Measurements from ENCODE around the gene ALDH1B1.
"Not testable (repeated sequence)": the region's sequence is repeated elsewhere in the genome, so short reads cannot be mapped to it uniquely, and the experiment has no call there.

ALDH1B1 gene

GRCh38 chr9:38396371-38396671 lies 3.8 kb downstream of the ALDH1B1 start:
- Histone ChIP-seq H3K9me3 (ENCODE audit: severe bottlenecking) (no peaks in the 10 kb centered on the region), H3K36me3 (peaks cover 25% of the 10 kb centered on the region), H3K27ac (no peak overlapping the region), H3K4me3 (ENCODE audit: low read depth, low read length) (no peak overlapping the region), H3K27me3 (ENCODE audit: insufficient read depth, low read depth, severe bottlenecking) (no peaks in the 10 kb centered on the region)
- TF ChIP-seq CTCF (IDR thresholded peaks at IDR 0.05; ENCODE audit: low read depth, low read length) = no peak
- DNase-seq = no peak

GRCh38 chr9:38399191-38399590 lies 6.7 kb downstream of the ALDH1B1 start:
- H3K9me3 ChIP-seq (ENCODE audit: severe bottlenecking); H3K27ac ChIP-seq; H3K27me3 ChIP-seq (ENCODE audit: insufficient read depth, low read depth, severe bottlenecking); H3K4me3 ChIP-seq (ENCODE audit: low read depth, low read length); DNase-seq: not testable (repeated sequence)
- H3K36me3 ChIP-seq = peaks cover 25% of the 10 kb centered on the region

DNA sequence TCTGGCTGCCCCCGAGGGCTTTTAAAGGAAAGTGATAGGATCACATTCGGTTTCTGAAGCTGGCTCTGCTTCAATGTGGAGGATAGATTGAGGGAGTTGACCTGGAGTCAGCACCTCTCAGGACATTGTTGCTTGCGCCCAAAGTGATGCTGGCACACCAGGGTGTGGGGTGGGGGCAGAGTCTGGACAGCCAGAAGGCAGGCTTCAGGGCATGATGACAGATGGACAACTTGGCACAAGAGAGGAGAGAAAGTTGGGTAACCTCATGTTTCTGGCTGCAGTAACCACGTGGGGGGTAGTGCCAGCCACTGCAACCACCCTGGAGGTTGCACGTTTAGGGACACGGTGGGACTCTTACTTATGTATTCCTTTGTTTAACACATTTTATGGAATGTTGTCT lies 9.5 kb downstream of the ALDH1B1 start:
- no peak overlapping the region for H3K27ac ChIP-seq
- H3K9me3 ChIP-seq (ENCODE audit: severe bottlenecking) = no peaks in the 10 kb centered on the region
- no peak overlapping the region for H3K4me3 ChIP-seq (ENCODE audit: low read depth, low read length)
- peaks cover 16% of the 10 kb centered on the region for H3K36me3 ChIP-seq
- H3K27me3 ChIP-seq (ENCODE audit: insufficient read depth, low read depth, severe bottlenecking) = no peaks in the 10 kb centered on the region
- DNase-seq = no peak
- no peak for TF ChIP-seq CTCF (IDR thresholded peaks at IDR 0.05; ENCODE audit: low read depth, low read length)

GRCh38 chr9:38404314-38404713 lies 11.8 kb downstream of the ALDH1B1 start:
- Histone ChIP-seq H3K27ac (no peak overlapping the region), H3K9me3 (ENCODE audit: severe bottlenecking) (no peaks in the 10 kb centered on the region), H3K4me3 (ENCODE audit: low read depth, low read length) (no peak overlapping the region), H3K36me3 (peaks cover 26% of the 10 kb centered on the region), H3K27me3 (ENCODE audit: insufficient read depth, low read depth, severe bottlenecking) (no peaks in the 10 kb centered on the region)
- no peak for DNase-seq
- no peak for TF ChIP-seq CTCF (IDR thresholded peaks at IDR 0.05; ENCODE audit: low read depth, low read length)

GRCh38 chr9:38405785-38406184 lies 13.3 kb downstream of the ALDH1B1 start:
- H3K36me3 ChIP-seq = peaks cover 39% of the 10 kb centered on the region
- H3K9me3 ChIP-seq (ENCODE audit: severe bottlenecking) = no peaks in the 10 kb centered on the region
- H3K4me3 ChIP-seq (ENCODE audit: low read depth, low read length) = no peak overlapping the region
- peak; percentile 34 for DNase-seq
- H3K27ac ChIP-seq = no peak overlapping the region
- TF ChIP-seq CTCF (IDR thresholded peaks at IDR 0.05; ENCODE audit: low read depth, low read length) = no peak
- H3K27me3 ChIP-seq (ENCODE audit: insufficient read depth, low read depth, severe bottlenecking) = no peaks in the 10 kb centered on the region

GRCh38 chr9:38406476-38407186 lies 14.1 kb downstream of the ALDH1B1 start:
- Histone ChIP-seq H3K9me3 (ENCODE audit: severe bottlenecking) (no peaks in the 10 kb centered on the region), H3K27me3 (ENCODE audit: insufficient read depth, low read depth, severe bottlenecking) (no peaks in the 10 kb centered on the region), H3K27ac (no peak overlapping the region), H3K36me3 (peaks cover 47% of the 10 kb centered on the region), H3K4me3 (ENCODE audit: low read depth, low read length) (no peak overlapping the region)
- TF ChIP-seq CTCF (IDR thresholded peaks at IDR 0.05; ENCODE audit: low read depth, low read length) = no peak
- no peak for DNase-seq
